KOPT-K1 (cell line): ENCODE measurements around the gene AMT.

Experiments
- H3K27ac ChIP-seq: fragments of 200-600 bp; sonication (generic); 2 replicates; pipeline ENCODE4 v1.5.1; 2016; ENCODE audit warnings: antibody characterized with exemption, mild to moderate bottlenecking, low read depth, low read length; ENCODE audit not compliant: poor library complexity, severe bottlenecking
- H3K36me3 ChIP-seq: fragments of 200-600 bp; sonication (generic); 2 replicates; pipeline ENCODE4 v1.5.1; 2017; ENCODE audit warnings: antibody characterized with exemption, mild to moderate bottlenecking, low read length, moderate library complexity; ENCODE audit not compliant: insufficient read depth
- H3K9me3 ChIP-seq: fragments of 200-600 bp; sonication (generic); 2 replicates; pipeline ENCODE4 v1.5.1; 2017; ENCODE audit warnings: antibody characterized with exemption, low read length, mild to moderate bottlenecking; ENCODE audit not compliant: insufficient read depth, poor library complexity, severe bottlenecking

The AMT gene, protein sequence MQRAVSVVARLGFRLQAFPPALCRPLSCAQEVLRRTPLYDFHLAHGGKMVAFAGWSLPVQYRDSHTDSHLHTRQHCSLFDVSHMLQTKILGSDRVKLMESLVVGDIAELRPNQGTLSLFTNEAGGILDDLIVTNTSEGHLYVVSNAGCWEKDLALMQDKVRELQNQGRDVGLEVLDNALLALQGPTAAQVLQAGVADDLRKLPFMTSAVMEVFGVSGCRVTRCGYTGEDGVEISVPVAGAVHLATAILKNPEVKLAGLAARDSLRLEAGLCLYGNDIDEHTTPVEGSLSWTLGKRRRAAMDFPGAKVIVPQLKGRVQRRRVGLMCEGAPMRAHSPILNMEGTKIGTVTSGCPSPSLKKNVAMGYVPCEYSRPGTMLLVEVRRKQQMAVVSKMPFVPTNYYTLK

GRCh38 chr3:49422379-49423248 is at the start of gene AMT:
TSS of gene AMT (minus strand) at chr3:49422473. CDS start at chr3:49422450, 23 bp downstream.
- Histone ChIP-seq H3K27ac (no peak within 1 kb of the TSS), H3K9me3 (no peaks in the 10 kb centered on the region), H3K36me3 (peaks cover 32% of the 10 kb centered on the region; the same call in 1 of the 2 replicates)

GRCh38 chr3:49470714-49471420 is 48.6 kb upstream of the AMT start:
- Histone ChIP-seq H3K36me3 (no peaks in the 10 kb centered on the region; the same call in 1 of the 2 replicates), H3K9me3 (no peaks in the 10 kb centered on the region), H3K27ac (peak overlapping the region; percentile 74)

DNA sequence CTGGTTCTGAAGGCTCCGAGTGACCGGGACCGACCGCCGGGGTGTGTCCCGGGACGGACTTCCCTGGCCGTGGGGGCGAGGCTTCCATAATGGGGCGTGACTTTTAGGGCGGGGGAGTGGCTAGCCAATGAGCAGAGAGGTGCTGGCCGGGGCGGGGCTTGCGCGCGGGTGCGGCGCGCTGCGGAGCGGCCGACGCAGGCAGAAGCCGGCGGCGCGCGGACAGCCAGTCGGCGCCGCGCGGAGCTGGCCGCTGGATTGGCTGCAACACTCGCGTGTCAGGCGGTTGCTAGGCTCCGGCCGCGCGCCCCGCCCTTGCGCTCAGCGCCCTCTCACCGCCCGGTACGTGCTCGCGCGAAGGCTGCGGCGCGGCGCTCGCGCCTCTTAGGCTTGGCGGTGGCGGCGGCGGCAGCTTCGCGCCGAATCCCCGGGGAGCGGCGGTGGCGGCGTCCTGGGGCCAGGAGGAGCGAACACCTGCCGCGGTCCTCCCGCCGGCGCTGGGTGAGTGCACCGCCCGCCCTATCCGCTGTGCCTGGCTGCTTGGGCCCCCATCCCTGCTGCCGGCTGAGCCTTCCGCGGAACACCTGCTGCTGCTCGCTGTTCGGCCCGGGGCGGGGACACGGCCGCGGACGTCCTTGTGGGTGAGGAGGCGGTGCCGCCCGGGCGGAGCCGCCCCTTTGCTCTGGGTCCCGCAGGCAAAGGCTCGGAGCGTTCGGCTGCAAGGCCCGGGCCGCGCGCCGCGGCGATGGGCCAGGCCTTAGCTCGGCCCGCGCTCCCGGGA is 47.9 kb upstream of the AMT start, which contains the start of gene DAG1:
TSS of gene DAG1 (plus strand) at position 332 of the 778 bp plus-strand sequence. CDS start 40,268 bp downstream, outside the sequence.
- H3K36me3 ChIP-seq, result no peaks in the 10 kb centered on the region; the same call in 1 of the 2 replicates
- H3K9me3 ChIP-seq, result no peaks in the 10 kb centered on the region
- peak within 1 kb of the TSS; percentile 74 for H3K27ac ChIP-seq

DNA sequence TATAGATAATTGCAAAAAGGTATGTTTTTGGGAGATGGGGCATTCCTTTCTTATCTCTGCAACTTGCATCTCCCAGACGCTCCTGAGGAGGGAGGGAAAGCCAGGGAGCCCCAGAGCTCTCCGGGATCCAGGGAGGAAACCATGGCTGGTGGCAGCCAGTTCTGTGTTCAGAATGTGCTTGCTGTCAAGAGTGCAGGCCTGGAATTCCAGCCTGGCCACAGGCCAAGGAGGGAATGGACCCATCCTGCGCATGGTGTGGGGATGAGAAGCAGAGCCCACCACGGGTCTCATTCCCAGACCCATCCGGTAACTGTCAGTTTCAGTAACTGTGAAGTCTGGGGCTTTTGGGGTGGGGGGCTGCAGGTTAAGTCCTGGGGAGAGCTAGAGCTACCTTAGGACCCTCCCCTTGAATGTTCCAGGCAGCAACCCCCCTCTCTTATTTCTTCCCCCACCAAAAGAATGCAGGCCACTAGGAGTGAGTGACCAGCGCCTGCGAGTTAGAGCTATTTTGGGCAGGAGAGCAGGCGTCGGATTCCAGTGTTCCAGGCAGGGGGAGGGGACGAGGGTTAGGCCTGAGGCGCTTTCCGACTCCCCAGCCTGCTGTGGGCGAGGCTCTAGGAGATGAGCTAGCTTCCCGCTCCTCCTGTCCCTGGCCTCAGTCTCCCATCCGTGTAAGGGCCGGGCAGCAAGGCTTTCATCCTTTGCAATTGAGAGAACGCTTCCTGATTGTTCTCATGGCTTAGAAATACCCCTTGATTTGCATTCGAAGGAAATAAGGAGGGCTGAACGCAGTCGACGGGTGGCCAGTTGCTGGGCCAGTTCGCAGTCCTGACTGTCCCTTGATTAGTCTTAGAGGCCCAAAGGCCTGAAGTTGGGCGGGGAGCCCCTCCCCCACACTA is 47.0 kb upstream of the AMT start:
- H3K9me3 ChIP-seq, result no peaks in the 10 kb centered on the region
- H3K27ac ChIP-seq, result peak overlapping the region; percentile 74
- no peaks in the 10 kb centered on the region; the same call in 1 of the 2 replicates for H3K36me3 ChIP-seq

GRCh38 chr3:49466085-49466484 is 43.8 kb upstream of the AMT start:
- Histone ChIP-seq H3K9me3 (no peaks in the 10 kb centered on the region), H3K36me3 (no peaks in the 10 kb centered on the region), H3K27ac (no peak overlapping the region)

DNA sequence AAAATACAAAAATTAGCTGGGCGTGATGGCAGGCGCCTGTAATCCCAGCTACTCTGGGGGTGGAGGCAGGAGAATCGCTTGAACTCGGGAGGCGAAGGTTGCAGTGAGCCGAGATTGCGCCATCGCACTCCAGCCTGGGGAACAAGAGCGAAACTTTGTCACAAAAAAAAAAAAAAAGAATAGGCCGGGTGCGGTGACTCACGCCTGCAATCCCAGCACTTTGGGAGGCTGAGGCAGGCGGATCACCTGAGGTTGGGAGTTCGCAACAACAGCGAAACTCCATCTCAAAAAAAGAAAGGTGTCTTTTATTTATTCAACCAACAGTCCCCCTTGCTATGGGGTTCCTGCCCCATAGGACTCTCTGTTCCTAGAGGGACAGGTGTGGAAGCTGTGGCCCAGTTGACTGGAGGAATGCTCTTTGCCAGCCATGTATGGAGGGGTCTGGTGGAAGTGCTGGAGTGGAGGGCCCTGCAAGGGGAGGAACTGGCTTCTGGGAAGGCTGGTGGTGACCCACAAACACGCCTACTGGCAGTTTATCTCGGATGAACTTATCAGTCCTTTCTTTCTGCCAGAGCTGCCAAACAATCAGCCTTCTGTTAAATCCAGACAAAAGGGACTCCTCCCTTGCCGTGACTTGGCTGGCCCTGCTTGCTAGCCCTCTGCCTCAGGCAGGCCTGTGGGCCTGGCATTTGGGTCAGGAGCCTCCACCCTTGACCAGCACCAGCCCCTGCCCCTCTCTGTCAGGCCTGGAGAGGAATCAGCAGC is 43.2 kb upstream of the AMT start:
- Histone ChIP-seq H3K36me3 (no peaks in the 10 kb centered on the region), H3K27ac (no peak overlapping the region), H3K9me3 (no peaks in the 10 kb centered on the region)

- no peaks in the 10 kb centered on the region for H3K9me3 ChIP-seq
- H3K27ac ChIP-seq, result no peak overlapping the region
- H3K36me3 ChIP-seq, result no peaks in the 10 kb centered on the region
Measured at GRCh38 chr3:49462222-49462621, 39.9 kb upstream of the AMT start.

DNA sequence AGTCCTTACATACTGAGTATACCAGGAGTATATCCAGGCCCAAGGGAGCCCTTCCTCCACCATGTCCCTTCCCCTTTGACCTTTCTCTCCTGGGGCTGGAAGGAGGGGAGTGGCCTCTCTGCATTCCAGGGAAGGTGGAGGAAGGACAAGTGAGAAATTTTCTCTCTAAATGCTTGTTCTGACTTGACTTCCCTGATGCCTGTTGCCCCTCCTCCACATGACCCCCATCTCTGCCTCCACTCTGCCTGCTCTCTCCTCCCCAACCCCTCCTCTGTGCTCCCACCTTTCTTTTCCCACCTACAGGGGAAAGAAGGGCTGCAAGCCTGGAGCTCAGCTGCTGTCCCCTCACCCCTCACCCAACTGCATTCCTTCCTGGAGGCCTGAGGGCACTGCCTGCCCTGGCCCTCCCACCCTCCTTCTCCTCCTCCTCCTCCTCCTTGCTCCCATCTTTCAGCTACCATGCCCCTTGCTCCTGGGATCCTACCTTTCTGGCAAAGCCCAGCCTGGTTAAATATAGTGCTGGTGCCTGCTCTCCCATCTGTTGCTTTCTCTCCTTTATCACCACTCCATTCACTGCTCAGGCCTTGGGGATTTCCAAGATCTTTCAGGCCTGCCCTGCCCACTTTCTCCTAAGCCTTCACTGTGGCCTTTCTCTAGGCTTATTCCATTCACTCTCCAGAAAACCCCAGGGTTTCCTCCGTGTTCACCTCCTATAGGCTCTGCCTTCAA is 39.3 kb upstream of the AMT start:
- Histone ChIP-seq H3K27ac (no peak overlapping the region), H3K36me3 (no peaks in the 10 kb centered on the region), H3K9me3 (no peaks in the 10 kb centered on the region)

DNA sequence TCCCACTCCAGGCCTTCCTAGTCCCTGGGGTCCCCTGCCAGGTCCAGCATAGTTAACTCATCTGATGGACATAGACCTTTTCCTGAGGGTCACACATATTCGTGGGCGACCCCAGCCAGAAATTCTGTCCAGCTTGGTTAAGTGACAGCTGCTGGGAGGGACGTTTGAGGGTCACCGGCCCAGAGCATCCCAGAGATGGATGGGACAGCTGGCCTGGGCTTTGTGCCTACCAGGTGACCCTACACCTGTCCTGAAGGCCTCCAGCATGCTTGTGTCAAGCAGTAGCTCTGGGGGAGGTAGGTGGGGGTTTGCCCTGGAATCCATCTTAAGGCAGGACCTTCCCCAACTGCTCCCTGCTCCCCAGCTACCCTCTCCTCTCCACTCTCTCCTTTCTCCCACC is 38.7 kb upstream of the AMT start:
- Histone ChIP-seq H3K27ac (no peak overlapping the region), H3K9me3 (no peaks in the 10 kb centered on the region), H3K36me3 (no peaks in the 10 kb centered on the region)

DNA sequence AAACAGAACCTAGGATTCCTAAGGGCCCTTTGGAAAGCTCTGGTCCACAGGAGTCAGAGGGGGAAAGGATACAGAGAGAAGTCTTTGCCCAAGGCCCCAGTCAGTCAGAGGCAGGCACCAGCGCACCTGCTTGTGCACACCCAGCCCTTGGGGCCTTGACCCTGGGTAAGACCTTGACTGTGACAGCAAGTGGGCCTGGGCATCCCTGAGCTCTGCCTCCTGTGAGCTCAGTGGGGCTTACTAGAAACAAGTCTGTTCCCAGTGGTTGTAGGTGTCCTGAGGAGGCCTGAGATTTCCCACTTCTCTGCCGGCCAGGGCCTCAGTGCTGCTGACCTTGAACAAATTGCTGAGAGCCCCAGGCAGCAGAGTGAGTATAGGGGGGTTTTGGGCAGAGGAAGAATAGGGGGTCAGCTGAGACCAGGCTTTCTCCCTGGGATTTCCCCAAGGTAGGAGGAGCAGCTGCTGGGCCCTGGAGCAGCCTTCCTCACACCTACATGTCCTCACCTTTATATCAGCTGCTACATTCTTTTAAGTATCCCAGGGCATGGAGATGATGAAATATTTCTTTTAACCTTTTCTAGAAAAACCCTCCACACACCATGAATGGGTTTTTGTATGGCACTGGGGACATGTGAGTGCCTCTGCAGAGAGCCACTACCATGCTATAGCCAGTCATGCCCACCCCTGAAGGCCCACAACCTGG is 38.1 kb upstream of the AMT start:
- H3K36me3 ChIP-seq, result no peaks in the 10 kb centered on the region
- H3K27ac ChIP-seq, result no peak overlapping the region

GRCh38 chr3:49456466-49456865 is 34.2 kb upstream of the AMT start:
- Histone ChIP-seq H3K36me3 (no peaks in the 10 kb centered on the region), H3K27ac (no peak overlapping the region), H3K9me3 (no peaks in the 10 kb centered on the region)

More for the DNA sequence above, 38.1 kb upstream of the AMT start:
- no peaks in the 10 kb centered on the region for H3K9me3 ChIP-seq
